ENCODE data around the gene MDFI.

The MDFI gene

DNA sequence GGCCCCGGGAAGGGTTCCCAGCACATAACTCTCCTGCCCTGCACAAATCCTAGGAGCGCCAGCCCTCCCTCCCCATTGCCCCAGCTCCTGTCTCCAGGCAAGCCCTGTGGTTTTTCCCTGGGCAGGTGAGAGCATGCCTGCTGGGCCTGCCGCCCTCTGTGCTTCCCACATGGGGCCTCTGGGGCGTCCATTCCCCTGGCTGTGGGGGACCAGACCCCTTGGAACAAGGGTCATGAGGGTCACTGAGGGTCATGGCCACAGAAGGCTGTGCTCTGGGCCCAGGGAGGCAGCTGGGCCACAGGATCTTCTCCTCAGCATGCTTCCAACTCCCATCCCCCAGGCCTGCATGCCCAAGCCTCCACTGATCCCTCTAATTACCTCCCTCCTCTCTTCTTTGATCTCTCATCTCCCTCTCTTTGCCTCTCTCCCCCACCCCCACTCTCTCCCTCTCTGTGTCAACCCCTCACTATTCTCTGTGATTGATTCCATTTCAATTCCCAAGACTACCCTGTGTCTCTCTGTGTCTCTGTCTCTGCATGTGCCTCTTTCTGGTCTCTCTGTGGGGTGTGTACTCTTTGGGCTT, 6.1 kb downstream of the MDFI start:
- no peak for ATAC-seq

DNA sequence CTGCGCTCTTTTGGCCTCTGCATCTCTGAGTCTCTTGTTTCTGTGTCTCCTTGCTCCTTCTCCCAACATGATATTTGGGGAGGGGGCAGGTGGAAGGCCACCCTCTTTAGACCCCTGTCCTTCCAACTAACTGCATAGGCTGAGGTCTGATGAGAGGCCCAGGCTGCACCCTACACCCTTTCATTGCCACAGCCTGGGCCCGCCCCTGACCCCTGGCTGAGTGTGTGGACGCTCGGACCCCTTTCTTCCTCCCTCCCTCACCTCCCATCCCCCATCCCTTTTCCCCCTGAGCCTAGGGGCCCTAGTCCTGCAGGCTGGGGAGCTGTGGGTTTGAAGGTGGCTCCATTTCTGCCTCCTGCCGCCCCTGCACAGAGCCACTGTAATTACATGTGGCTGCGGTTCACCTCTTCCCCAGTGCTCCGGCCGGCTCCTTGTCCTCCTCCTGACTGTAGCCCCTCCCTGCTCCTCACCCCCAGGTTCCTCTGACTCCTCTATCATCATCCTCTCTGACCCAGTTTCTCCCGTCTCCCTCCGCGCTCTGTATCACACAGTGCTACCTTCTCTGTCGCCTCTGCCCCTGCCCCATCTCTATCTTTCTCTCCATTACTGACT, 6.8 kb downstream of the MDFI start:
- no peak for ATAC-seq
- TF ChIP-seq GLIS3 (CRISPR knock-in tag; IDR thresholded peaks at IDR 0.05) (no peak), ZNF70 (CRISPR knock-in tag; IDR thresholded peaks at IDR 0.05) (no peak), ESRRG (CRISPR knock-in tag; IDR thresholded peaks at IDR 0.05) (no peak), CSDC2 (CRISPR knock-in tag; IDR thresholded peaks at IDR 0.05) (no peak), PPARA (CRISPR knock-in tag; IDR thresholded peaks at IDR 0.05; ENCODE audit: borderline replicate concordance) (no peak), TCF4 (CRISPR knock-in tag; IDR thresholded peaks at IDR 0.05; ENCODE audit: borderline replicate concordance) (no peak), ISL1 (CRISPR knock-in tag; IDR thresholded peaks at IDR 0.05) (no peak), ZC3H10 (CRISPR knock-in tag; IDR thresholded peaks at IDR 0.05) (no peak), SNAI2 (CRISPR knock-in tag; IDR thresholded peaks at IDR 0.05) (no peak), BACH2 (CRISPR knock-in tag; IDR thresholded peaks at IDR 0.05; ENCODE audit: borderline replicate concordance) (no peak)
- TF ChIP-seq, protein P1, sequence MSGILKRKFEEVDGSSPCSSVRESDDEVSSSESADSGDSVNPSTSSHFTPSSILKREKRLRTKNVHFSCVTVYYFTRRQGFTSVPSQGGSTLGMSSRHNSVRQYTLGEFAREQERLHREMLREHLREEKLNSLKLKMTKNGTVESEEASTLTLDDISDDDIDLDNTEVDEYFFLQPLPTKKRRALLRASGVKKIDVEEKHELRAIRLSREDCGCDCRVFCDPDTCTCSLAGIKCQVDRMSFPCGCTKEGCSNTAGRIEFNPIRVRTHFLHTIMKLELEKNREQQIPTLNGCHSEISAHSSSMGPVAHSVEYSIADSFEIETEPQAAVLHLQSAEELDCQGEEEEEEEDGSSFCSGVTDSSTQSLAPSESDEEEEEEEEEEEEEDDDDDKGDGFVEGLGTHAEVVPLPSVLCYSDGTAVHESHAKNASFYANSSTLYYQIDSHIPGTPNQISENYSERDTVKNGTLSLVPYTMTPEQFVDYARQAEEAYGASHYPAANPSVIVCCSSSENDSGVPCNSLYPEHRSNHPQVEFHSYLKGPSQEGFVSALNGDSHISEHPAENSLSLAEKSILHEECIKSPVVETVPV (CRISPR knock-in tag; IDR thresholded peaks at IDR 0.05): no peak
- TF ChIP-seq, protein P2, sequence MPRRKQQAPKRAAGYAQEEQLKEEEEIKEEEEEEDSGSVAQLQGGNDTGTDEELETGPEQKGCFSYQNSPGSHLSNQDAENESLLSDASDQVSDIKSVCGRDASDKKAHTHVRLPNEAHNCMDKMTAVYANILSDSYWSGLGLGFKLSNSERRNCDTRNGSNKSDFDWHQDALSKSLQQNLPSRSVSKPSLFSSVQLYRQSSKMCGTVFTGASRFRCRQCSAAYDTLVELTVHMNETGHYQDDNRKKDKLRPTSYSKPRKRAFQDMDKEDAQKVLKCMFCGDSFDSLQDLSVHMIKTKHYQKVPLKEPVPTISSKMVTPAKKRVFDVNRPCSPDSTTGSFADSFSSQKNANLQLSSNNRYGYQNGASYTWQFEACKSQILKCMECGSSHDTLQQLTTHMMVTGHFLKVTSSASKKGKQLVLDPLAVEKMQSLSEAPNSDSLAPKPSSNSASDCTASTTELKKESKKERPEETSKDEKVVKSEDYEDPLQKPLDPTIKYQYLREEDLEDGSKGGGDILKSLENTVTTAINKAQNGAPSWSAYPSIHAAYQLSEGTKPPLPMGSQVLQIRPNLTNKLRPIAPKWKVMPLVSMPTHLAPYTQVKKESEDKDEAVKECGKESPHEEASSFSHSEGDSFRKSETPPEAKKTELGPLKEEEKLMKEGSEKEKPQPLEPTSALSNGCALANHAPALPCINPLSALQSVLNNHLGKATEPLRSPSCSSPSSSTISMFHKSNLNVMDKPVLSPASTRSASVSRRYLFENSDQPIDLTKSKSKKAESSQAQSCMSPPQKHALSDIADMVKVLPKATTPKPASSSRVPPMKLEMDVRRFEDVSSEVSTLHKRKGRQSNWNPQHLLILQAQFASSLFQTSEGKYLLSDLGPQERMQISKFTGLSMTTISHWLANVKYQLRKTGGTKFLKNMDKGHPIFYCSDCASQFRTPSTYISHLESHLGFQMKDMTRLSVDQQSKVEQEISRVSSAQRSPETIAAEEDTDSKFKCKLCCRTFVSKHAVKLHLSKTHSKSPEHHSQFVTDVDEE (CRISPR knock-in tag; IDR thresholded peaks at IDR 0.05): no peak

More for the DNA sequence above, 6.1 kb downstream of the MDFI start:
- TF ChIP-seq ARNTL (CRISPR knock-in tag; IDR thresholded peaks at IDR 0.05; ENCODE audit: borderline replicate concordance, low read depth) (no peak), ISL1 (CRISPR knock-in tag; IDR thresholded peaks at IDR 0.05) (no peak), ZNF8 (CRISPR knock-in tag; IDR thresholded peaks at IDR 0.05) (no peak), ZNF70 (CRISPR knock-in tag; IDR thresholded peaks at IDR 0.05) (no peak)

DNA sequence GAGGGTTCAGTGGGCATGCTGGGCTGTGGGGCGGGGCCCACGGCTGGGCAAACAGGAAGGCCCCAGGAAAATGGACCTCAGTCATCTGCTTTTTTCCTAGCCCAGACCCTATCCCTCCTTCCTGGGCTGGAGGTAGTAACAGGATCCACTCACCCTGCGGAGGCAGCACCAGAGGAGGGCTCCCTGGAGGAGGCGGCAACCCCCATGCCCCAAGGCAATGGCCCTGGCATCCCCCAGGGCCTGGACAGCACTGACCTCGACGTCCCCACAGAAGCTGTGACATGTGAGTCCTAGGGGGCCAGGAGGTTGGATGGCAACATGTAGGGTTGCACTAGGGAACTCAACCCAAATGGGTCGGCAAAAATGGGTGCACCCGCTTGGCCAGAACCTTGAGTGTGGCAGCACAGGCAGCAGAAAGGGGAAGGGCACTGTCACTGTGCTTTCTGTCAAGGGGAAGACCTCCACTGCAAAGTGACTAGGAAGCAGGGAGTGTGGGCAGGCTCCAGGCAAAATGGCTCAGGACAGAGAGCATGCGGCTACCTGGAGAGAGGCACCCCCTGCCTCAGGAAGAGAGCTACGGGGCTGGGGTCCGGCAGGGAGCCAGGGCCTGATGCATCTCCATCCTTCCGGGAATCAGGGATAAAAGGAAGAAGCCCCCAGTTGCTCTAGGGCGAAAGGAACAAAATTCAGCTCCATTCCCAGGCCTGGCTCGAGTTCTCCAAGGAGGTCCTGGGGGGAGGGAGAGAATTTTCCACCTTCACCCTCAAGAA, 7.9 kb downstream of the MDFI start:
- no peak for ATAC-seq
- TF ChIP-seq ESRRG (CRISPR knock-in tag; IDR thresholded peaks at IDR 0.05): no peak

DNA sequence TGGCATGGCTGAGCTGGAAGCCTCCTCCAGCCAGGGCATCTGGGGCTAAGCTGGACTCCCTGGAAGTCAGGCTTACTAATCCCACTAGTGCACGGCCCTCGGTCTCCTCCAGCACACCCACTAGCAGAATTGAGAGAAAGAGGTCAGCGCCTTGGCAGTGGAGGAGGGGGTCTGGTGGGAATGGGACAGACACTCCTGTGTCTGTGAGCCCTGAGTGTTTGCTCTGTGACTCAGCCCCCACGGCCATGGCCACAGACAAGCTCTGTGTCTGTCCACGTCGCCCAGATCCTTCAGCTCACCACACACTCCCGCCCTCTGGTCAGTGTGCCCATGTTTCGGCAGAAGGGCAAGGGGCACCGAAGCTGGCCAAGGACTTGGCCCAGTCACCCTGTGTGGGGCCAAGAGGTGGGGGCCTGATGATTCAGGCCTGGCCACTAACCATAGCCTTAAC, 8.8 kb downstream of the MDFI start:
- TF ChIP-seq ARNTL (CRISPR knock-in tag; IDR thresholded peaks at IDR 0.05; ENCODE audit: borderline replicate concordance, low read depth) (no peak), SNAI2 (CRISPR knock-in tag; IDR thresholded peaks at IDR 0.05) (no peak), OSR1 (CRISPR knock-in tag; IDR thresholded peaks at IDR 0.05) (no peak), RARB (CRISPR knock-in tag; IDR thresholded peaks at IDR 0.05) (no peak), ZNF8 (CRISPR knock-in tag; IDR thresholded peaks at IDR 0.05) (no peak), GLIS3 (CRISPR knock-in tag; IDR thresholded peaks at IDR 0.05) (no peak), ISL1 (CRISPR knock-in tag; IDR thresholded peaks at IDR 0.05) (no peak)
- TF ChIP-seq, protein P3, sequence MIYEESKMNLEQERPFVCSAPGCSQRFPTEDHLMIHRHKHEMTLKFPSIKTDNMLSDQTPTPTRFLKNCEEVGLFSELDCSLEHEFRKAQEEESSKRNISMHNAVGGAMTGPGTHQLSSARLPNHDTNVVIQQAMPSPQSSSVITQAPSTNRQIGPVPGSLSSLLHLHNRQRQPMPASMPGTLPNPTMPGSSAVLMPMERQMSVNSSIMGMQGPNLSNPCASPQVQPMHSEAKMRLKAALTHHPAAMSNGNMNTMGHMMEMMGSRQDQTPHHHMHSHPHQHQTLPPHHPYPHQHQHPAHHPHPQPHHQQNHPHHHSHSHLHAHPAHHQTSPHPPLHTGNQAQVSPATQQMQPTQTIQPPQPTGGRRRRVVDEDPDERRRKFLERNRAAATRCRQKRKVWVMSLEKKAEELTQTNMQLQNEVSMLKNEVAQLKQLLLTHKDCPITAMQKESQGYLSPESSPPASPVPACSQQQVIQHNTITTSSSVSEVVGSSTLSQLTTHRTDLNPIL (CRISPR knock-in tag; IDR thresholded peaks at IDR 0.05; ENCODE audit: low read depth): no peak
- TF ChIP-seq, protein P4, sequence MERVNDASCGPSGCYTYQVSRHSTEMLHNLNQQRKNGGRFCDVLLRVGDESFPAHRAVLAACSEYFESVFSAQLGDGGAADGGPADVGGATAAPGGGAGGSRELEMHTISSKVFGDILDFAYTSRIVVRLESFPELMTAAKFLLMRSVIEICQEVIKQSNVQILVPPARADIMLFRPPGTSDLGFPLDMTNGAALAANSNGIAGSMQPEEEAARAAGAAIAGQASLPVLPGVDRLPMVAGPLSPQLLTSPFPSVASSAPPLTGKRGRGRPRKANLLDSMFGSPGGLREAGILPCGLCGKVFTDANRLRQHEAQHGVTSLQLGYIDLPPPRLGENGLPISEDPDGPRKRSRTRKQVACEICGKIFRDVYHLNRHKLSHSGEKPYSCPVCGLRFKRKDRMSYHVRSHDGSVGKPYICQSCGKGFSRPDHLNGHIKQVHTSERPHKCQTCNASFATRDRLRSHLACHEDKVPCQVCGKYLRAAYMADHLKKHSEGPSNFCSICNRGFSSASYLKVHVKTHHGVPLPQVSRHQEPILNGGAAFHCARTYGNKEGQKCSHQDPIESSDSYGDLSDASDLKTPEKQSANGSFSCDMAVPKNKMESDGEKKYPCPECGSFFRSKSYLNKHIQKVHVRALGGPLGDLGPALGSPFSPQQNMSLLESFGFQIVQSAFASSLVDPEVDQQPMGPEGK (CRISPR knock-in tag; IDR thresholded peaks at IDR 0.05; ENCODE audit: borderline replicate concordance): no peak
- ATAC-seq: no peak
